GM12878 (cell line): Measurements from ENCODE around the gene SMIM17.

ENCODE experiments used
- ATF7 ChIP-seq: fragments of 450-650 bp; IDR thresholded peaks from 2 replicates; pipeline ENCODE4 v1.6.1; 2016; ENCODE audit warnings: low read depth, mild to moderate bottlenecking
- CBX3 ChIP-seq: fragments of 200-600 bp; sonication (generic); IDR thresholded peaks from 2 replicates; pipeline ENCODE4 v1.6.1; 2016; ENCODE audit warnings: low read depth, borderline replicate concordance
- ESRRA ChIP-seq: IDR thresholded peaks from 2 replicates; pipeline ENCODE4 v1.6.1; 2012; ENCODE audit warnings: mild to moderate bottlenecking, low read length, improper control_type of control experiment
- GABPA ChIP-seq: IDR thresholded peaks from 2 replicates; pipeline ENCODE4 v1.6.1; 2014; ENCODE audit warnings: antibody characterized with exemption, low read depth, mild to moderate bottlenecking, inconsistent platforms
- NR2C1 ChIP-seq: fragments of 450-650 bp; IDR thresholded peaks from 2 replicates; pipeline ENCODE4 v1.6.1; 2017; ENCODE audit warnings: antibody characterized with exemption, mild to moderate bottlenecking, moderate library complexity
- RB1 ChIP-seq: fragments of 450-650 bp; formaldehyde crosslinking; IDR thresholded peaks from 2 replicates; pipeline ENCODE4 v1.6.1; 2017; ENCODE audit warnings: mild to moderate bottlenecking, borderline replicate concordance
- REST ChIP-seq: IDR thresholded peaks from 2 replicates; pipeline ENCODE4 v1.6.1; 2012; ENCODE audit warnings: mild to moderate bottlenecking, low read depth, low read length
- TAF1 ChIP-seq: IDR thresholded peaks from 2 replicates; pipeline ENCODE4 v1.6.1; 2011; ENCODE audit warnings: mild to moderate bottlenecking, low read depth, low read length, borderline replicate concordance
- TF ChIP-seq, protein P1 (sequence below), 3 experiments: IDR thresholded peaks in 2 of 3; conservative IDR thresholded peaks in 1 of 3; 2 replicates each; pipeline ENCODE4 v1.5.1; 2011; ENCODE audit warnings: low read depth in 3 of 3, low read length in 3 of 3, mild to moderate bottlenecking in 3 of 3, control low read depth in 2 of 3, moderate library complexity in 2 of 3, inconsistent platforms in 1 of 3, mixed read lengths in 1 of 3; ENCODE audit not compliant: control insufficient read depth in 2 of 3, insufficient read depth in 1 of 3; ENCODE audit errors: extremely low read depth in 1 of 3
- TF ChIP-seq, protein P2 (sequence below): IDR thresholded peaks from 2 replicates; pipeline ENCODE4 v1.6.1; 2012; ENCODE audit warnings: low read depth, low read length, improper control_type of control experiment

DNA sequence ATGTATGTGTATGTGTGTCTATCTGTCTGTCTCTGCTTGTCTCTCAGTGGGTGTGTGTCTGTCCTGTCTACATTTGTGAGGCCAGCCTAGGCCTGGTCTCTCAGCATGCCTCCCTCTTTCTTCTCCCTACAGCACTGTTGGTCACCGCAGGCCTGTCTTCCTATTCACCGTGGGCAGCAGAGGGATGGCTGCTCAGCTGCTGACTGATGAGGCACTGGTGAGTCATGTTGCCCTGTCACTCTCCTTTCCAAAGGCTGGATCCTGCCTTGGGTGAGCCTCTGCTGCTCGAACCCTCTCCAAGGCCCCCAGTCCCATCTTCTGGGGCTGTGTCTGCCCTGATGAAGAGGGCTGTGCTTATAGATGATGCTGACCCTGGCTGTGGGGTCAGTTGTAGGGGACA lies 41.6 kb upstream of the SMIM17 start:
- TF ChIP-seq NR2C1 (no peak), ATF7 (no peak), TAF1 (no peak), RB1 (no peak), GABPA (no peak), ESRRA (no peak), REST (no peak), CBX3 (no peak)
- TF ChIP-seq, protein P1, sequence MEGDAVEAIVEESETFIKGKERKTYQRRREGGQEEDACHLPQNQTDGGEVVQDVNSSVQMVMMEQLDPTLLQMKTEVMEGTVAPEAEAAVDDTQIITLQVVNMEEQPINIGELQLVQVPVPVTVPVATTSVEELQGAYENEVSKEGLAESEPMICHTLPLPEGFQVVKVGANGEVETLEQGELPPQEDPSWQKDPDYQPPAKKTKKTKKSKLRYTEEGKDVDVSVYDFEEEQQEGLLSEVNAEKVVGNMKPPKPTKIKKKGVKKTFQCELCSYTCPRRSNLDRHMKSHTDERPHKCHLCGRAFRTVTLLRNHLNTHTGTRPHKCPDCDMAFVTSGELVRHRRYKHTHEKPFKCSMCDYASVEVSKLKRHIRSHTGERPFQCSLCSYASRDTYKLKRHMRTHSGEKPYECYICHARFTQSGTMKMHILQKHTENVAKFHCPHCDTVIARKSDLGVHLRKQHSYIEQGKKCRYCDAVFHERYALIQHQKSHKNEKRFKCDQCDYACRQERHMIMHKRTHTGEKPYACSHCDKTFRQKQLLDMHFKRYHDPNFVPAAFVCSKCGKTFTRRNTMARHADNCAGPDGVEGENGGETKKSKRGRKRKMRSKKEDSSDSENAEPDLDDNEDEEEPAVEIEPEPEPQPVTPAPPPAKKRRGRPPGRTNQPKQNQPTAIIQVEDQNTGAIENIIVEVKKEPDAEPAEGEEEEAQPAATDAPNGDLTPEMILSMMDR (IDR thresholded peaks at IDR 0.05 in 2 of 3, conservative IDR thresholded peaks at IDR 0.05 in 1 of 3; ENCODE audit: control insufficient read depth in 2 of 3, extremely low read depth in 1 of 3, insufficient read depth in 1 of 3, low read depth in 3 of 3, low read length in 3 of 3): no peak
- TF ChIP-seq, protein P2, sequence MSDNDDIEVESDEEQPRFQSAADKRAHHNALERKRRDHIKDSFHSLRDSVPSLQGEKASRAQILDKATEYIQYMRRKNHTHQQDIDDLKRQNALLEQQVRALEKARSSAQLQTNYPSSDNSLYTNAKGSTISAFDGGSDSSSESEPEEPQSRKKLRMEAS: no peak
